Measurements from ENCODE around the gene STEAP4. TPM values are rescaled to one million over a fixed set of nuclear protein-coding genes. Genes with fewer than 3 reads are reported as not detected.

STEAP4 gene
- total RNA-seq, 1 donor from 2014 or later = not detected

Other genes starting within 250 kb of the STEAP4 start
- 201 and 214 TPM in 2 replicates for gene SRI, start 86.9 kb downstream of the STEAP4 start, total RNA-seq